NCI-H510A treated with DMSO at 0.1 percent for 48 hours (cell line): ENCODE results near the gene HYAL1.
A peak's percentile ranks its signal among the peaks of the same experiment; 100 is the strongest.
"Not testable (repeated sequence)": the region's sequence is repeated elsewhere in the genome, so short reads cannot be mapped to it uniquely, and the experiment has no call there.

Experiments used
- DNase-seq: peaks from one replicate; lab custom pipeline; 2025; lab: John Stamatoyannopoulos, UW

Gene HYAL1

GRCh38 chr3:50272911-50273688, 30.3 kb downstream of the HYAL1 start:
- DNase-seq = peak; percentile 62

GRCh38 chr3:50272538-50272910, 30.9 kb downstream of the HYAL1 start:
- not testable (repeated sequence) for DNase-seq

- no peak for DNase-seq
Measured at GRCh38 chr3:50271314-50271936, 31.9 kb downstream of the HYAL1 start.

GRCh38 chr3:50270422-50271224, 32.8 kb downstream of the HYAL1 start:
- no peak for DNase-seq

GRCh38 chr3:50269977-50270413, 33.4 kb downstream of the HYAL1 start:
- no peak for DNase-seq

- no peak for DNase-seq
Measured at GRCh38 chr3:50269460-50269859, 33.9 kb downstream of the HYAL1 start.

- no peak for DNase-seq
Measured at GRCh38 chr3:50268703-50269451, 34.5 kb downstream of the HYAL1 start, which contains the start of gene SEMA3B. SEMA3B (plus strand) TSS chr3:50269147; CDS start chr3:50269241, 94 bp downstream.

GRCh38 chr3:50268276-50268675, 35.1 kb downstream of the HYAL1 start:
- no peak for DNase-seq

- DNase-seq = no peak
Measured at GRCh38 chr3:50267280-50267913, 36.0 kb downstream of the HYAL1 start.

GRCh38 chr3:50266836-50267235, 36.5 kb downstream of the HYAL1 start:
- no peak for DNase-seq

GRCh38 chr3:50266017-50266416, 37.4 kb downstream of the HYAL1 start:
- DNase-seq = no peak

- DNase-seq = no peak
Measured at GRCh38 chr3:50265571-50265970, 37.8 kb downstream of the HYAL1 start.

- no peak for DNase-seq
Measured at GRCh38 chr3:50264964-50265485, 38.3 kb downstream of the HYAL1 start.

GRCh38 chr3:50264383-50264963, 38.9 kb downstream of the HYAL1 start:
- no peak for DNase-seq

- no peak for DNase-seq
Measured at GRCh38 chr3:50263478-50264382, 39.6 kb downstream of the HYAL1 start.

GRCh38 chr3:50262778-50263177, 40.6 kb downstream of the HYAL1 start:
- no peak for DNase-seq

- DNase-seq = not testable (repeated sequence)
Measured at GRCh38 chr3:50262200-50262599, 41.2 kb downstream of the HYAL1 start.

GRCh38 chr3:50261505-50261904, 41.9 kb downstream of the HYAL1 start:
- no peak for DNase-seq

GRCh38 chr3:50260942-50261441, 42.4 kb downstream of the HYAL1 start:
- DNase-seq = no peak
